Body of pancreas (tissue), 4 donors: ENCODE results near the gene ZNF774.

Experiments
- POLR2A ChIP-seq, 3 donors: fragments of 450-650 bp; IDR thresholded peaks; one replicate each; pipeline ENCODE4 v1.6.1; 2016; ENCODE audit warnings: antibody characterized with exemption in 3 of 3, mild to moderate bottlenecking in 2 of 3
- TF ChIP-seq, protein P1 (sequence below), 7 experiments: fragments of 450-650 bp in 4 of 7; fragments of 200-600 bp in 3 of 7; sonication (generic) in 3 of 7; IDR thresholded peaks; one replicate each; pipeline ENCODE4 v1.5.1; 2016 to 2019; ENCODE audit warnings: antibody characterized with exemption in 7 of 7

GRCh38 chr15:90309020-90309419 lies 43.1 kb upstream of the ZNF774 start:
- TF ChIP-seq, protein P1, sequence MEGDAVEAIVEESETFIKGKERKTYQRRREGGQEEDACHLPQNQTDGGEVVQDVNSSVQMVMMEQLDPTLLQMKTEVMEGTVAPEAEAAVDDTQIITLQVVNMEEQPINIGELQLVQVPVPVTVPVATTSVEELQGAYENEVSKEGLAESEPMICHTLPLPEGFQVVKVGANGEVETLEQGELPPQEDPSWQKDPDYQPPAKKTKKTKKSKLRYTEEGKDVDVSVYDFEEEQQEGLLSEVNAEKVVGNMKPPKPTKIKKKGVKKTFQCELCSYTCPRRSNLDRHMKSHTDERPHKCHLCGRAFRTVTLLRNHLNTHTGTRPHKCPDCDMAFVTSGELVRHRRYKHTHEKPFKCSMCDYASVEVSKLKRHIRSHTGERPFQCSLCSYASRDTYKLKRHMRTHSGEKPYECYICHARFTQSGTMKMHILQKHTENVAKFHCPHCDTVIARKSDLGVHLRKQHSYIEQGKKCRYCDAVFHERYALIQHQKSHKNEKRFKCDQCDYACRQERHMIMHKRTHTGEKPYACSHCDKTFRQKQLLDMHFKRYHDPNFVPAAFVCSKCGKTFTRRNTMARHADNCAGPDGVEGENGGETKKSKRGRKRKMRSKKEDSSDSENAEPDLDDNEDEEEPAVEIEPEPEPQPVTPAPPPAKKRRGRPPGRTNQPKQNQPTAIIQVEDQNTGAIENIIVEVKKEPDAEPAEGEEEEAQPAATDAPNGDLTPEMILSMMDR (IDR thresholded peaks at IDR 0.05), result no peak
- TF ChIP-seq POLR2A (IDR thresholded peaks at IDR 0.05), result no peak
